H1 (cell line): ENCODE measurements around the gene ADGRE2. TPM values are rescaled to one million over a fixed set of nuclear protein-coding genes. Genes with fewer than 3 reads are reported as not detected.

Experiments
- ATF2 ChIP-seq: IDR thresholded peaks from 2 replicates; pipeline ENCODE4 v1.6.1; 2012; ENCODE audit warnings: low read length, inconsistent platforms
- HDAC2 ChIP-seq, 2 experiments: fragments of 300-600 bp in 1 of 2; sonication (generic) in 1 of 2; IDR thresholded peaks; 2 replicates each; pipeline ENCODE4 v1.6.1; 2011 to 2012; ENCODE audit warnings: low read depth in 2 of 2, low read length in 2 of 2, mild to moderate bottlenecking in 2 of 2, moderate library complexity in 2 of 2, borderline replicate concordance in 1 of 2, inconsistent platforms in 1 of 2
- SIRT6 ChIP-seq: IDR thresholded peaks from one replicate; pipeline ENCODE4 v1.7.1; 2012; ENCODE audit warnings: low read length, inconsistent platforms
- SP2 ChIP-seq: IDR thresholded peaks from 2 replicates; pipeline ENCODE4 v1.6.1; 2012; ENCODE audit warnings: mild to moderate bottlenecking, low read length, inconsistent platforms
- polyA plus RNA-seq, 7 experiments: library from polyadenylated mRNA; depleted of rRNA in 3 of 7; stranded (reverse) in 5 of 7; unstranded in 2 of 7; fragments of >200 nt in 5 of 7; fragments of 200-250 nt in 2 of 7; gene quantifications; 1 replicate in 5 of 7; 2 replicates in 1 of 7; 4 replicates in 1 of 7; pipeline versions ENCODE4 v1.2.1 to v1.2.3, GENCODE V29; 2011 to 2013; ENCODE audit warnings: missing spikeins in 2 of 7, mixed read lengths in 2 of 7
- total RNA-seq: library from RNA; stranded (reverse); fragmentation: NEBNext Ultra II Directional; extraction: Animal tissue kit (Norgen Biotek cat#: 25700); gene quantifications from 2 replicates; pipeline ENCODE4 v1.2.1, GENCODE V29; 2021

ADGRE2 gene
- total and polyA plus RNA-seq, 2 of the 8 experiments (the other 6 are each of a cell fraction or from before 2014, with no cell fraction given) = 2.0 to 4.5 TPM

GRCh38 chr19:14746886-14747285 lies 31.5 kb downstream of the ADGRE2 start (continued):
- TF ChIP-seq HDAC2 (IDR thresholded peaks at IDR 0.05; ENCODE audit: borderline replicate concordance in 1 of 2, low read depth in 2 of 2, low read length in 2 of 2) (no peak), ATF2 (no peak), SP2 (no peak), SIRT6 (no peak)
